Right atrium auricular region (tissue), 2 donors: ENCODE results near the gene SMOC2. TPM values are rescaled to one million over a fixed set of nuclear protein-coding genes. Genes with fewer than 3 reads are reported as not detected.

Source experiments
- DNase-seq: peaks from one replicate; pipeline ENCODE4 v3.0.0-alpha.2; 2019; ENCODE audit warnings: low spot score
- H3K27ac ChIP-seq, 2 donors: fragments of 200-600 bp; sonication (generic); 1 replicate in 1 of 2; 2 replicates in 1 of 2; pipeline ENCODE4 v1.5.1; 2016 to 2019
- H3K27me3 ChIP-seq, 2 donors: fragments of 200-600 bp; sonication (generic); one replicate each; pipeline versions ENCODE4 v1.5.1 to v1.6.0; 2017 to 2019
- H3K36me3 ChIP-seq: fragments of 200-600 bp; sonication (generic); one replicate; pipeline ENCODE4 v1.5.1; 2016
- H3K4me1 ChIP-seq, 2 donors: fragments of 200-600 bp; sonication (generic); one replicate each; pipeline versions ENCODE4 v1.5.1 to v1.6.0; 2017 to 2019
- H3K4me3 ChIP-seq, 2 donors: fragments of 200-600 bp; sonication (generic); 1 replicate in 1 of 2; 2 replicates in 1 of 2; pipeline ENCODE4 v1.5.1; 2017 to 2019; ENCODE audit warnings: mild to moderate bottlenecking in 1 of 2, moderate library complexity in 1 of 2
- H3K9me3 ChIP-seq, 2 donors: fragments of 200-600 bp; sonication (generic); one replicate each; pipeline ENCODE4 v1.5.1; 2019
- total RNA-seq, 2 donors: library from RNA; depleted of rRNA; stranded (reverse); fragments of >200 nt; gene quantifications; one replicate each; pipeline ENCODE4 v1.1.0, GENCODE V29; 2016
- TF ChIP-seq, protein P1 (sequence below), 2 donors: fragments of 200-600 bp; sonication (generic); IDR thresholded peaks; one replicate each; pipeline ENCODE4 v1.5.1; 2019; ENCODE audit warnings: antibody characterized with exemption in 2 of 2

The SMOC2 gene
- total RNA-seq, 2 donors from 2014 or later = 10.8 to 31.7 TPM

DNA sequence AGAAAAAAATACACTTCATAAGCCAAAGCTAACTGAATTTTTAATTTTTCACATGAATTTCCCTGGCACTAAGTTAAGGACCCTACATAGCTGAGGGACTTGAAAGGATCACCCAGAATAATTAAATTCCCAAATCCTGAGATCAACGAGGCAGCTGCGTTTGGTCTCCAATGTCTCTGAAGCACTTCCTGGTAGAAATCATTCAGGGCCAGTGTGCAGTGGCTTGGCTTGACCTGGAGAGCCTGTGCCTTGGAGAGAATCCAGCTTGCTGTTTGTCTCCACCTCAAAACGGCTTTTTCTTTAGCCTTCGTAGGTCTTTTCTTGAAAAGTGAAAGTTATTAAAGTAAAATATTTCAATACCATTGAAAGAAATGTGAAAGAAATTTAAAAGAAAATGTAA is 92.4 kb downstream of the SMOC2 start:
- DNase-seq = peak; percentile 63
- no peaks in the 10 kb centered on the region for H3K36me3 ChIP-seq
- H3K27ac ChIP-seq = peak overlapping the region; percentile 6 to 52
- peaks cover 0 to 14% of the 10 kb centered on the region in 2 donors for H3K4me1 ChIP-seq
- no peaks in the 10 kb centered on the region for H3K9me3 ChIP-seq
- no peaks in the 10 kb centered on the region for H3K27me3 ChIP-seq
- no peak overlapping the region for H3K4me3 ChIP-seq
- TF ChIP-seq, protein P1, sequence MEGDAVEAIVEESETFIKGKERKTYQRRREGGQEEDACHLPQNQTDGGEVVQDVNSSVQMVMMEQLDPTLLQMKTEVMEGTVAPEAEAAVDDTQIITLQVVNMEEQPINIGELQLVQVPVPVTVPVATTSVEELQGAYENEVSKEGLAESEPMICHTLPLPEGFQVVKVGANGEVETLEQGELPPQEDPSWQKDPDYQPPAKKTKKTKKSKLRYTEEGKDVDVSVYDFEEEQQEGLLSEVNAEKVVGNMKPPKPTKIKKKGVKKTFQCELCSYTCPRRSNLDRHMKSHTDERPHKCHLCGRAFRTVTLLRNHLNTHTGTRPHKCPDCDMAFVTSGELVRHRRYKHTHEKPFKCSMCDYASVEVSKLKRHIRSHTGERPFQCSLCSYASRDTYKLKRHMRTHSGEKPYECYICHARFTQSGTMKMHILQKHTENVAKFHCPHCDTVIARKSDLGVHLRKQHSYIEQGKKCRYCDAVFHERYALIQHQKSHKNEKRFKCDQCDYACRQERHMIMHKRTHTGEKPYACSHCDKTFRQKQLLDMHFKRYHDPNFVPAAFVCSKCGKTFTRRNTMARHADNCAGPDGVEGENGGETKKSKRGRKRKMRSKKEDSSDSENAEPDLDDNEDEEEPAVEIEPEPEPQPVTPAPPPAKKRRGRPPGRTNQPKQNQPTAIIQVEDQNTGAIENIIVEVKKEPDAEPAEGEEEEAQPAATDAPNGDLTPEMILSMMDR (IDR thresholded peaks at IDR 0.05) = no peak

DNA sequence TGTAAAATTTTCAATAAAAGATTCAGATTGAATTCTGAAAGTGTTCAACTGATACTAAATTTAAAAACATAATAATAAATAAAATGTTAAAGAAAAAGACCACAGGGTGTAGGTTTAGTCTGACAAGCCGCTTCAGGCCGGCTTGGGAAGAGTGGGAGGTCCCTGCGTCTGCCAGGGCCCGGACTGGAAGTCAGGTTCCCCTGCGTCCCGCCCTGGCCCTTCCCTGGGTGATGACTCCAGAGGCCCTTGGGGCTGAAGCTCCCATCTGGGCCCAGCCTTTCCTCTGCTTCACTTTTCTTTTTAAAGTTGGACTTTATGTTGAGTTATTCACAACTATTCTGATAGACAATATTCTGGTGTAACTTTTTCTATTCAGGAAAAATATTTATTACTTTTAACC is 93.3 kb downstream of the SMOC2 start:
- peak; percentile 43 for DNase-seq
- no peaks in the 10 kb centered on the region for H3K9me3 ChIP-seq
- no peaks in the 10 kb centered on the region for H3K27me3 ChIP-seq
- no peaks in the 10 kb centered on the region for H3K36me3 ChIP-seq
- H3K27ac ChIP-seq = no peak overlapping the region
- no peak overlapping the region for H3K4me3 ChIP-seq
- peaks cover 0 to 14% of the 10 kb centered on the region in 2 donors for H3K4me1 ChIP-seq
- TF ChIP-seq, protein P1 (IDR thresholded peaks at IDR 0.05) = no peak

DNA sequence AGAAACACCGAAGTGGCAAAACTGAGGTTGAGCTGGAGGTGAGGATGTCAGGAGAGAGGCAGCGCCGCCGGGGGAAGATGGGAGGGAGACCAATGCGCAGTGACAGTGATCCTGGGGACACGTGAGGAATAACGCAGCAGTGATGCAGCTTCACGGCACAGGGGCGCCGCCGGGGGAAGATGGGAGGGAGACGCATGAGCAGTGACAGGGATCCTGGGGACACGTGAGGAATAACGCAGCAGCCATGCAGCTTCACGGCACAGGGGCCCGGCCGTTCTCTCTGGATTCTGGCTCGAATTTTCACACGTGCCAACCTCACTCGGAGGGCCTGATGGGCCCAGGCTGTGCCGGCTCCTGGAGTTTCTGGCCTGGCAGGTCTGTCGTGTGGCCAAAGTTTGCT is 94.7 kb downstream of the SMOC2 start:
- no peak overlapping the region for H3K4me3 ChIP-seq
- H3K27ac ChIP-seq = peak overlapping the region in 1 of 2 donors; percentile 42
- DNase-seq = no peak
- TF ChIP-seq, protein P1 (IDR thresholded peaks at IDR 0.05) = no peak
- no peaks in the 10 kb centered on the region for H3K9me3 ChIP-seq
- H3K27me3 ChIP-seq = no peaks in the 10 kb centered on the region
- H3K36me3 ChIP-seq = no peaks in the 10 kb centered on the region
- peaks cover 0 to 22% of the 10 kb centered on the region in 2 donors for H3K4me1 ChIP-seq

DNA sequence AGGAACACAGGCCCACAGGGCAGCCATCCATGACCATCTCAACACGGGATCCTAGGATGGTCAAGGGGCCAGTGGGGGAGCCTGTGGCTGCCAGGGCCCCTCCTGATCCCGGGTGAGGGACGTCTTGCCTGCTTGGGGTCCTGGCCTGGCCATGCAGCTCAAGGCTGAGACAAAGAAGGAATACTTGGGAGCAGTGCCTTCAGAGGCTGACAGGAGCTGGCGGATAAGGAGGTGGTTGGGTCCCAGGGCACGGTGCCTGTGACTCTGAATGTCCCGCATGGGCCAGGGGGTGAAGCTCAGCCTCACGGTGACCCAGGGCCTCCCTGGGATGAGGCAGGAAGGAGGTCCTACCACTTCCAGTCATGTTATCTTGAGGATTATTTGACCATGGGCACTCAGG is 95.2 kb downstream of the SMOC2 start:
- DNase-seq = no peak
- Histone ChIP-seq H3K36me3 (no peaks in the 10 kb centered on the region), H3K4me3 (no peak overlapping the region), H3K27me3 (no peaks in the 10 kb centered on the region), H3K27ac (peak overlapping the region; percentile 42 to 62), H3K9me3 (no peaks in the 10 kb centered on the region), H3K4me1 (peaks cover 0 to 26% of the 10 kb centered on the region in 2 donors)
- TF ChIP-seq, protein P1 (IDR thresholded peaks at IDR 0.05) = no peak

DNA sequence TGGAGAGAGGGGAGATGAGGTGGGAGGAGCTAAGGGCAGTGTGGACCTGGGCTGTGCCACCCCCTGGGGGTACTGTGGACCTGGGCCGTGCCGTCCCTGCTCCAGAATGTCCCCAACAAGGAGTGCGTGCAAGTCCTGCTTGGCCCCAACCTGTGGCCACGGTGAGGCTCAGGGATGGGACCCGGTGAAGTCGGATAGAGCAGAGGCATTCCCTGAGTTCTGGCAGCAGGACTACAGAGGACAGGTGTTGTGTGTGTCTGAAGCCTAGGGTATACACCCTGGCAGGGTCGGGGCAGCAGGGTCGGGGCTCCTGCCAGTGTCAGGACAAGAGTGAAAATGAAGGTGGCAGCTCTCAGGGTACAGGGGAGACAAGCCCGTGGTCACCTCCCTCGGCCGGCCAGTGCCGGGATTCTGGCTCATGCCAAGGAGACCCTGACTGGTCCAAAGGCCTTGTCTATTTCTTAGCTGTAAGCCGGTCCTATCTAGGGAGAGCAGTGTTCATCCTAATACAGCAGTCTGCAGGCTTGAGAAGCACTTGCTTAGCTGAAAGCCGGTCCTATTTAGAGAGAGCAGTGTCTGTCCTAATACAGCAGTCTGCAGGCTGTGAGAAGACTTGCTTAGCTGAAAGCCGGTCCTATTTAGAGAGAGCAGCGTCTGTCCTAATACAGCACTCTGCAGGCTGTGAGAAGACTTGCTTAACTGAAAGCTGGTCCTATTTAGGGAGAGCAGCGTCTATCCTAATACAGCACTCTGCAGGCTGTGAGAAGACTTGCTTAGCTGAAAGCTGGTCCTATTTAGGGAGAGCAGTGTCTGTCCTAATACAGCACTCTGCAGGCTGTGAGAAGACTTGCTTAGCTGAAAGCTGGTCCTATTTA is 95.9 kb downstream of the SMOC2 start:
- TF ChIP-seq, protein P1 (IDR thresholded peaks at IDR 0.05) = no peak
- Histone ChIP-seq H3K4me1 (peaks cover 0 to 33% of the 10 kb centered on the region in 2 donors), H3K27me3 (no peaks in the 10 kb centered on the region), H3K9me3 (no peaks in the 10 kb centered on the region), H3K4me3 (no peak overlapping the region), H3K27ac (peak overlapping the region; percentile 42 to 62), H3K36me3 (no peaks in the 10 kb centered on the region)
- DNase-seq = no peak
